ENCODE data around the gene SRRM5.
"Not testable (repeated sequence)": the region's sequence is repeated elsewhere in the genome, so short reads cannot be mapped to it uniquely, and the experiment has no call there.

The SRRM5 gene

GRCh38 chr19:43581467-43581866 is 30.4 kb upstream of the SRRM5 start:
- peaks cover 24% of the 10 kb centered on the region for H3K4me1 Mint-ChIP-seq
- no peaks in the 10 kb centered on the region for H3K9me3 Mint-ChIP-seq
- no peak for ATAC-seq (ENCODE audit: low read depth)
- H3K36me3 Mint-ChIP-seq, result peaks cover 4% of the 10 kb centered on the region
- DNase-seq (ENCODE audit: low spot score in 2 of 2), result no peak
- peaks cover 4% of the 10 kb centered on the region for H3K27me3 Mint-ChIP-seq
- no peak overlapping the region for H3K27ac Mint-ChIP-seq
- no peak overlapping the region for H3K4me3 Mint-ChIP-seq

DNA sequence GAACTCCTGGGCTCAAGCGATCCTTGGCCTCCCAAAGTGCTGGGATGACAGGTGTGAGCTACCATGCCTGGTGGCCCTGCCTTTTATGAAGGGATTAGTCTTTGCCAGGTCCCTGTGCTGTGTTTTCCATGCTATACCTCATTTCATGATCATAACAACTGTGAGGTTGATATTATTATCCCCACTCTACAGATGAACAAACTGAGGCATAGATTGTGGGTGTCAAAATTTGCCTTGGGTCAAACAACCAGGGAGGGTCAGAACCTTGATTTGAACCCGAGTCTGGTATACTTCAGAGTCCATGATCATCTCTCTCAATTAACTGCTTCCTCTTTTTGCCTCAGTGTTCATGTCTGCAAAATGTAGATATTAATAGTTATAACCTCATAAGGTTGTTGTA is 29.4 kb upstream of the SRRM5 start:
- Mint-ChIP-seq H3K9me3 (no peaks in the 10 kb centered on the region), H3K4me3 (no peak overlapping the region), H3K4me1 (peaks cover 23% of the 10 kb centered on the region), H3K27ac (no peak overlapping the region), H3K36me3 (peaks cover 4% of the 10 kb centered on the region), H3K27me3 (peaks cover 4% of the 10 kb centered on the region)
- ATAC-seq (ENCODE audit: low read depth), result no peak
- no peak for DNase-seq (ENCODE audit: low spot score in 2 of 2)

DNA sequence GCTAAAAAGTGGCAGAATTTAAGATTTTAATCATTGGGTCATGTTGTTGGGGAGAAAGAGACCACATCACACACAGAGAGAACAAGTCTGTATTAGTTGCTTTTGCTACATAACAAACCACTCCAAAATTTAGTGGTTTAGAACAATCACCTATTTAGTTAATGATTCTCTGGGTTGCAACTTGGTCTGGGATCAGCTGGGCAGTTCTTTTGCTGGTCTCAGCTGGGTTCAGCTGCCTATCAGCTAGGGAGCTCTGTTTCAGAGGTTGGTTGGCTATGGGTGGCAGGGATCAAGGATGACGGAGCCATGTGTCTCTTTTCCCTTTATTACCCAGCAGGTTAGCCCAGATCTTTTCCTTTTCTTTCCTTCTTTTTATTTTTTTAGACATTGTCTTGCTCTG is 27.4 kb upstream of the SRRM5 start:
- no peaks in the 10 kb centered on the region for H3K9me3 Mint-ChIP-seq
- H3K4me3 Mint-ChIP-seq, result no peak overlapping the region
- ATAC-seq (ENCODE audit: low read depth), result no peak
- no peak for DNase-seq (ENCODE audit: low spot score in 2 of 2)
- peaks cover 17% of the 10 kb centered on the region for H3K4me1 Mint-ChIP-seq
- H3K27me3 Mint-ChIP-seq, result no peaks in the 10 kb centered on the region
- peaks cover 2% of the 10 kb centered on the region for H3K36me3 Mint-ChIP-seq
- H3K27ac Mint-ChIP-seq, result peak overlapping the region; percentile 85

DNA sequence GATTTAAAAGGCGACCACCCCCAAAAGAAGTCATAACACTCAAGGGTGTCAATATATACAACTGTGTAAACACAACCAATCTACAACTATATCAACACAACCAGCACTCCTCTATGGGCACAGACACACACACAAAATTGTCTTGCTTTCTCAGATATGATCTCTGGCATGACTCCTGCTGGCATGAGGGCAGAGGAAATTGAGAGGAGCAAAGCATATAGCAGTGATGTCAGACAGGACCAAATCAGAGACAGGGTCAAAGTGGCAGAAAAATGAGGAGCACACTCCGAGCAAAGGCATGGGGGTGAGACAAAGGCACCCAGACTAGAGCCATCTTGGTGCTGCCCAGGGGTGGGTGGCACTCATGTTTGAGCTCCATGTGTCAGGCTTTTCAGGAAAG is 25.5 kb upstream of the SRRM5 start:
- Mint-ChIP-seq H3K4me3 (no peak overlapping the region), H3K36me3 (peaks cover 4% of the 10 kb centered on the region), H3K27me3 (no peaks in the 10 kb centered on the region), H3K4me1 (peaks cover 17% of the 10 kb centered on the region), H3K27ac (no peak overlapping the region), H3K9me3 (no peaks in the 10 kb centered on the region)
- no peak for ATAC-seq (ENCODE audit: low read depth)
- no peak for DNase-seq (ENCODE audit: low spot score in 2 of 2)

- H3K4me3 Mint-ChIP-seq; DNase-seq (ENCODE audit: low spot score in 2 of 2); H3K9me3 Mint-ChIP-seq; ATAC-seq (ENCODE audit: low read depth); H3K27ac Mint-ChIP-seq; H3K36me3 Mint-ChIP-seq; H3K27me3 Mint-ChIP-seq: not testable (repeated sequence)
- peaks cover 17% of the 10 kb centered on the region for H3K4me1 Mint-ChIP-seq
Measured at GRCh38 chr19:43587029-43587428, 24.9 kb upstream of the SRRM5 start.

DNA sequence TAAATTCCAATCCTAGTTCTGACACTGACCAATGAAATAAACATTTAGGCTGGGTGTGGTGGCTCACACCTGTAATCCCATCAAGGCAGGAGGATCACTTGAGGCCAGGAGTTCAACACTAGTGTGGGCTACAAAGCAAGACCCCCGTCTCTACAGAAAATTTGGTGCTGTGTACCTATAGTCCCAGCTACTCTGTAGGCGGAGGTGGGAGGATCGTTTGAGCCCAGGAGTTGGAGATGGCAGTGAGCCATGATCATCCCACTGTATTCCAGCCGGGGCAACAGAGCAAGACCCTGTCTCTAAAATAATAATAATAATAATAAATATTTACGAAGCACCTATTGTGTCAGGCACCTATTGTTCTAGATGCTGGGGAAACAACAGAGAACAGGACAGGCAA is 22.6 kb upstream of the SRRM5 start:
- DNase-seq (ENCODE audit: low spot score in 2 of 2) (no peak), ATAC-seq (ENCODE audit: low read depth) (no peak)
- peaks cover 21% of the 10 kb centered on the region for H3K4me1 Mint-ChIP-seq
- H3K36me3 Mint-ChIP-seq, result peaks cover 7% of the 10 kb centered on the region
- no peaks in the 10 kb centered on the region for H3K9me3 Mint-ChIP-seq
- H3K27me3 Mint-ChIP-seq, result no peaks in the 10 kb centered on the region
- no peak overlapping the region for H3K4me3 Mint-ChIP-seq
- H3K27ac Mint-ChIP-seq, result peak overlapping the region; percentile 51

GRCh38 chr19:43589678-43590077 is 22.2 kb upstream of the SRRM5 start:
- DNase-seq (ENCODE audit: low spot score in 2 of 2) (no peak), ATAC-seq (ENCODE audit: low read depth) (peak; percentile 73)
- H3K36me3 Mint-ChIP-seq, result peaks cover 7% of the 10 kb centered on the region
- H3K27ac Mint-ChIP-seq, result peak overlapping the region; percentile 51
- no peak overlapping the region for H3K4me3 Mint-ChIP-seq
- no peaks in the 10 kb centered on the region for H3K9me3 Mint-ChIP-seq
- H3K4me1 Mint-ChIP-seq, result peaks cover 20% of the 10 kb centered on the region
- H3K27me3 Mint-ChIP-seq, result no peaks in the 10 kb centered on the region

GRCh38 chr19:43591904-43592772 is 19.8 kb upstream of the SRRM5 start:
- DNase-seq (ENCODE audit: low spot score in 2 of 2), result no peak
- no peak for ATAC-seq (ENCODE audit: low read depth)
- H3K4me3 Mint-ChIP-seq, result no peak overlapping the region
- peaks cover 5% of the 10 kb centered on the region for H3K36me3 Mint-ChIP-seq
- H3K27ac Mint-ChIP-seq, result no peak overlapping the region
- H3K4me1 Mint-ChIP-seq, result peaks cover 26% of the 10 kb centered on the region
- H3K27me3 Mint-ChIP-seq, result no peaks in the 10 kb centered on the region
- H3K9me3 Mint-ChIP-seq, result no peaks in the 10 kb centered on the region

DNA sequence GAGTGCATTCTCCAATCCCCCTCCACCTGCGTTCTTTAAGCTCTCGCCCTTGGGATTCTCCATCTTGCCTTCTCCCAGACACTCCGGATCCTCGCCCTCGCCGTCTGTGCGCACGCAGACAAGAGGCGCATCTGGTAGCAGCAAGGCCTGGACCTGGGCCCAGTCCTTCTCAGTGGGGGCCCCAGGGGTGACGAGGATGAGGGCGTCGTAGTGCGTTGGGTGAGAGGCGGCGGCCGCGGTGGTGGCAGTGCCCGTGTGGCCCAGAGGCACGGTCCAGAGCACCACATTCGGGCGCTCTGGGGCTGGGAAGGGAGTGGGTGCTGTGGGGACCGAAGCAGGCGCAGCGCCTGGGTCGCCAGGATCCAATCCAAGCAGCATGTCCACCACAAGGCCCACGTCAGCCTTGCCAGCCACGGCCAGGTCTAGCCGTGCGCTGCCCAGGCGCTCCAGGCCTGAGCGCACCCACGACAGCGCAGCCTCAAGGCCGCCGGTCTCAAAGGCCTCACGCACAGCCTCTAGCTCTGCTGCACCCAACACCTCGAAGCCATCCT is 19.0 kb upstream of the SRRM5 start:
- no peak for DNase-seq (ENCODE audit: low spot score in 2 of 2)
- H3K4me1 Mint-ChIP-seq, result peaks cover 33% of the 10 kb centered on the region
- no peak overlapping the region for H3K4me3 Mint-ChIP-seq
- peak overlapping the region; percentile 10 for H3K27ac Mint-ChIP-seq
- H3K36me3 Mint-ChIP-seq, result peaks cover 5% of the 10 kb centered on the region
- H3K27me3 Mint-ChIP-seq, result no peaks in the 10 kb centered on the region
- no peak for ATAC-seq (ENCODE audit: low read depth)
- no peaks in the 10 kb centered on the region for H3K9me3 Mint-ChIP-seq

- H3K9me3 Mint-ChIP-seq, result no peaks in the 10 kb centered on the region
- ATAC-seq (ENCODE audit: low read depth) (no peak), DNase-seq (ENCODE audit: low spot score in 2 of 2) (no peak)
- peak overlapping the region; percentile 10 for H3K27ac Mint-ChIP-seq
- H3K36me3 Mint-ChIP-seq, result peaks cover 5% of the 10 kb centered on the region
- H3K4me3 Mint-ChIP-seq, result peak overlapping the region; percentile 43
- H3K27me3 Mint-ChIP-seq, result no peaks in the 10 kb centered on the region
- H3K4me1 Mint-ChIP-seq, result peaks cover 37% of the 10 kb centered on the region
Measured at GRCh38 chr19:43594081-43594697, 17.7 kb upstream of the SRRM5 start.

DNA sequence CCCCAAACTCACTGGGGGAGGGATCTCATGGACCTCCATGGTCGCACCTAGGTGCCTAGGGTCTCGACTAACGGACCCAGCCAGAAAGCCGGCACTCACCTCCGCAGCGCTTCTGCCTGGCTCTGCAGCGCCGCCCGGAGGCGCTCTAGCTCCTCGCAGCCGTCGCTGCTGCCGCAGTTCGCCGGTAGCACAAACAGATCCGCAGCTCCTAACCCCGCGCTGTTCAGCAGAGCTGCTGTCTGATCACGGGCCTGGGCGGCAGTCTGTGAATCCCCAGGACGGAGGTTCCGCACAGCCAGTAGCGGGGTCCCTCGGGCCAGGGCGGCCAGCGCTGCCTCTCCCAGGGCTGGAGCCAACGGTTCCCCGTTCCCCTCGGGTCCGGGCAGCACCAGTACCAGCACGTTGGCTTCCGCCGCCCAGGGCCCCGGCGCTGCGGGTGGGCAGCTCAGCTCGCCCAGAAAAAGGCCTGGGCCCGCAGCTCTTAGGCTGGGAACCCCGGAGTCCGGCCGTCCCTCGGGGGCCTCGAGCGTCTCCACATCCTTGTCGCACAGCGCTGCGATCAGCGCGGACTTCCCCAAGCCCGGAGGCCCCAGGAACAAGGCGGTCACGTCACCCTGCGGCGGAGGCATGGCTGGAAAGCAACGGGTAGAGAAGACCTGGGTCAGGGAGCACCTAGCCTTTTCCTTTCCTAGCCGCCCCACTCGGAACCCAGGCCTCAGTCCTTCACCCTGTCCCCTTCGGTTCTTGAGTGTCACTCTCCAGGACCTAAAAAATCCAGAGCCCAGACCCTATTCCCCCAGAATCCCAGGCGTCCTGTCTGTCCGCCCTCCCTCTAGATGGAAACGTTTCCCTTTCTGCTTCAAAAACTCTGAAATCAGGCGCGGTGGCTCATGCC is 16.9 kb upstream of the SRRM5 start:
- H3K27me3 Mint-ChIP-seq, result no peaks in the 10 kb centered on the region
- peak overlapping the region; percentile 100 for H3K27ac Mint-ChIP-seq
- H3K9me3 Mint-ChIP-seq, result no peaks in the 10 kb centered on the region
- ATAC-seq (ENCODE audit: low read depth), result peak; percentile 48
- H3K36me3 Mint-ChIP-seq, result peaks cover 3% of the 10 kb centered on the region
- peaks cover 31% of the 10 kb centered on the region for H3K4me1 Mint-ChIP-seq
- DNase-seq (ENCODE audit: low spot score in 2 of 2), result peak; percentile 58 to 68
- H3K4me3 Mint-ChIP-seq, result peak overlapping the region; percentile 95

DNA sequence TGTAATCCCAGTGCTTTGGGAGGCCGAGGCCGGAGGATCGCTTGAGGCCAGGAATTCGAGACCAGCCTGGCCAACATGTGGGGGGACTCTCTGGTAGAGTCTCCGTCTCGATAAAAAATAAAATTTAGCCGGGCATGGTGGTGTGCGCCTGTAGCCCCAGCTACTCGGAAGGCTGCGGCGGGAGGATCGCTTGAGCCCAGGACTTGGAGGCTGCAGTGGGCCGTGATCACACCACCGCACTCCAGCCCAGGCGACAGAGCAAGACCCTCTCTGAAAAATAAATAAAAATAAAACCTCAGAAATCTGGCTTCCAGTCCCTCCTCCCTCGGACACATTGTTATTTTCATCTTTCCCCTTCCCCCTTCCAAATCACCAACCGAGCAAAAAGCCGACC is 16.3 kb upstream of the SRRM5 start:
- DNase-seq (ENCODE audit: low spot score in 2 of 2) (no peak), ATAC-seq (ENCODE audit: low read depth) (peak; percentile 16)
- Mint-ChIP-seq H3K4me1 (peaks cover 30% of the 10 kb centered on the region), H3K4me3 (peak overlapping the region; percentile 95), H3K27ac (peak overlapping the region; percentile 100), H3K27me3 (no peaks in the 10 kb centered on the region), H3K9me3 (no peaks in the 10 kb centered on the region), H3K36me3 (peaks cover 3% of the 10 kb centered on the region)

DNA sequence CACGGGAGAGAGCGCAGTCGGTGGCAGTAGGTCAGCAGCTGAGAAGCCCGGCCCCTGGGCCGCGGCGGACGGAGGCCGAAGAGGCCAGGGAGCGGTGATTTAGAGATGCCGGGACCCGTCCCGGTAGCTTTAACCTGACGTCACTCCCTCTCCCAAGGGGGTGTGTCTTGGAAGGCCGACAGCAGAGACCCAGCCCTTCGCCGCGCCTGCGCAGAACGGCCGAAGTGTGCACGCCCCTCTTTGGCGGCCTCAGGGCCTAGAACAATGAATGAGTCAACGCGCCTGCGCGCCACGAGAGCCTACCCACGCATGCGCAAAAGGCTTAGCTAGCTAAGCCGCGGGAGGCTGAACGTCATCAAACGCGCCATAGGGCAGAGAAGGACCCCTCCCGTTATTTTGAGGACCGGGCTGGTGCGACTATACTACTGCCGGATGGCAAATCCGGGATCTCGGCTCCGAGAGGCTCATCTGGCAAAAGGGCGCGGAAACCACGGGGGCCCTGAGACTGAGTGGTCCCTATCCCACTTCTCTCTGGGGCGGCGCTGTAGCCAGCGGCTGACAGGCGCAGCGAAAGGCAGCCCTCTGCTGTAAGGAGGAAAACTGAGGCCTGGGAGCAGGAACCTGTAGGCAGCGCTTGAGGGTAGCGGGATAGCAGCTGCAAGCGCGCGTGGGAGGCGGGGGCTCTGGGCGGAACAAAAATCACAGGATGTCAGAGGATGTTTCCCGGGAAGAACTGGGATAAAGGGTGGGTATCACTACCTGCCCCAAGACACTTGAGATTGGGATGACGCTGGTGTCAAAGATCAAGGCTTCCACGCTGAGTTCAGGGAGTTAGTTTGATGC is 15.7 kb upstream of the SRRM5 start, which contains the start of the genes IRGQ and ZNF576:
IRGQ (minus strand) TSS at position 136 of the 843 bp plus-strand sequence. CDS start 796 bp downstream, outside the sequence.
ZNF576 (plus strand) TSS at position 597 of the 843 bp plus-strand sequence. CDS start 514 bp downstream, outside the sequence.
- Mint-ChIP-seq H3K27me3 (no peaks in the 10 kb centered on the region), H3K9me3 (no peaks in the 10 kb centered on the region), H3K4me1 (peaks cover 30% of the 10 kb centered on the region), H3K4me3 (peak within 1 kb of the TSS; percentile 95), H3K36me3 (peaks cover 3% of the 10 kb centered on the region), H3K27ac (peak within 1 kb of the TSS; percentile 100)
- ATAC-seq (ENCODE audit: low read depth), result peak; percentile 81
- peak; percentile 100 for DNase-seq (ENCODE audit: low spot score in 2 of 2)

All from memory B cell (primary cell).